BLaER1 (cell line): ENCODE results near the gene CLCN7.

ENCODE experiments used
- H3K27ac ChIP-seq: shearing (Covaris generic); formaldehyde crosslinking; 2 replicates; pipeline ENCODE4 v1.8.1; 2022
- H3K27me3 ChIP-seq: shearing (Covaris generic); formaldehyde crosslinking; 2 replicates; pipeline ENCODE4 v1.8.1; 2022
- H3K36me3 ChIP-seq: shearing (Covaris generic); formaldehyde crosslinking; 2 replicates; pipeline ENCODE4 v1.8.1; 2022
- H3K4me1 ChIP-seq: shearing (Covaris generic); formaldehyde crosslinking; 2 replicates; pipeline ENCODE4 v1.8.1; 2022
- H3K4me2 ChIP-seq: shearing (Covaris generic); formaldehyde crosslinking; 2 replicates; pipeline ENCODE4 v1.8.1; 2022
- H3K4me3 ChIP-seq: shearing (Covaris generic); formaldehyde crosslinking; 2 replicates; pipeline ENCODE4 v1.8.1; 2022
- H3K9ac ChIP-seq: shearing (Covaris generic); formaldehyde crosslinking; 2 replicates; pipeline ENCODE4 v1.8.1; 2022
- H3K9me3 ChIP-seq: shearing (Covaris generic); formaldehyde crosslinking; 2 replicates; pipeline ENCODE4 v1.8.1; 2022
- H4K20me1 ChIP-seq: shearing (Covaris generic); formaldehyde crosslinking; 2 replicates; pipeline ENCODE4 v1.8.1; 2022
- Cebpa-rat ChIP-seq: shearing (Covaris generic); IDR thresholded peaks from 2 replicates; pipeline ENCODE4 v1.8.1; 2022

The CLCN7 gene

GRCh38 chr16:1413684-1414531 lies 60.9 kb downstream of the CLCN7 start:
- H3K4me3 ChIP-seq: peak overlapping the region; percentile 98
- peak overlapping the region; percentile 96 for H3K4me2 ChIP-seq
- no peaks in the 10 kb centered on the region for H3K9me3 ChIP-seq
- peaks cover 64% of the 10 kb centered on the region for H3K4me1 ChIP-seq
- H3K27ac ChIP-seq: peak overlapping the region; percentile 96
- H3K9ac ChIP-seq: peak overlapping the region; percentile 96
- peaks cover 53% of the 10 kb centered on the region for H4K20me1 ChIP-seq
- no peaks in the 10 kb centered on the region for H3K27me3 ChIP-seq
- peaks cover 41% of the 10 kb centered on the region for H3K36me3 ChIP-seq
- TF ChIP-seq Cebpa-rat: no peak

DNA sequence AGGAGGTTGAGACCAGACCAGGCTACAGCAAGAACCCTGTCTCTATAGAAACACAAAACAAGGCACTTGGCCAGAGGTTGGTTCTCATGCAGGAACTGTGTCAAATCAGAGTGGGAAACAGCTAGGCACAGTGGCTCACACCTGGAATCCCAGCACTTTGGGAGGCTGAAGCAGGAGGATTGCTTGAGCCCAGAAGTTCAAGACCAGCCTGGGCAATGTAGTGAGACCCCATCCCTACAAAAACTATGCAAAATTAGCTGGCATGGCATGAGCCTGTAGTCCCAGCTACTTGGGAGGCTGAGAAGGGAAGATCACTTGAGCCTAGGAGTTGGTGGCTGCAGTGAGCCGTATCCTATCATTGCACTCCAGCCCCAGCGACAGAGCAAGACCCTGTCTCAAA lies 62.0 kb downstream of the CLCN7 start:
- H3K4me3 ChIP-seq: no peak overlapping the region
- H3K9ac ChIP-seq: 0 out of 2 replicates have a peak overlapping the region, but pooled peaks have one; percentile 53
- peaks cover 32% of the 10 kb centered on the region for H3K36me3 ChIP-seq
- no peaks in the 10 kb centered on the region for H3K9me3 ChIP-seq
- no peaks in the 10 kb centered on the region for H3K27me3 ChIP-seq
- H3K4me1 ChIP-seq: peaks cover 62% of the 10 kb centered on the region
- TF ChIP-seq Cebpa-rat: no peak
- peaks cover 61% of the 10 kb centered on the region for H4K20me1 ChIP-seq
- H3K27ac ChIP-seq: no peak overlapping the region
- peak overlapping the region; percentile 96 for H3K4me2 ChIP-seq

- H3K4me1 ChIP-seq: peaks cover 63% of the 10 kb centered on the region
- TF ChIP-seq Cebpa-rat: no peak
- H3K4me3 ChIP-seq: peak overlapping the region; percentile 76
- no peaks in the 10 kb centered on the region for H3K9me3 ChIP-seq
- H4K20me1 ChIP-seq: peaks cover 94% of the 10 kb centered on the region
- peak overlapping the region; percentile 99 for H3K4me2 ChIP-seq
- H3K27me3 ChIP-seq: no peaks in the 10 kb centered on the region
- peak overlapping the region; percentile 79 for H3K9ac ChIP-seq
- peaks cover 64% of the 10 kb centered on the region for H3K36me3 ChIP-seq
- H3K27ac ChIP-seq: peak overlapping the region; percentile 80
Observed at GRCh38 chr16:1408171-1408837, 66.5 kb downstream of the CLCN7 start.

GRCh38 chr16:1407753-1408152 lies 67.1 kb downstream of the CLCN7 start:
- H3K9me3 ChIP-seq: no peaks in the 10 kb centered on the region
- no peak for TF ChIP-seq Cebpa-rat
- H3K4me2 ChIP-seq: peak overlapping the region; percentile 99
- peaks cover 67% of the 10 kb centered on the region for H3K36me3 ChIP-seq
- H4K20me1 ChIP-seq: peaks cover 94% of the 10 kb centered on the region
- H3K27me3 ChIP-seq: no peaks in the 10 kb centered on the region
- peak overlapping the region; percentile 49; the same call in 1 of the 2 replicates for H3K27ac ChIP-seq
- peaks cover 58% of the 10 kb centered on the region for H3K4me1 ChIP-seq
- peak overlapping the region; percentile 76 for H3K4me3 ChIP-seq
- peak overlapping the region; percentile 65; the same call in 1 of the 2 replicates for H3K9ac ChIP-seq

- H3K36me3 ChIP-seq: peaks cover 83% of the 10 kb centered on the region
- H4K20me1 ChIP-seq: peaks cover 85% of the 10 kb centered on the region
- peaks cover 39% of the 10 kb centered on the region for H3K4me1 ChIP-seq
- no peaks in the 10 kb centered on the region for H3K27me3 ChIP-seq
- no peak overlapping the region for H3K4me3 ChIP-seq
- H3K9ac ChIP-seq: no peak overlapping the region
- no peak for TF ChIP-seq Cebpa-rat
- H3K9me3 ChIP-seq: no peaks in the 10 kb centered on the region
- H3K4me2 ChIP-seq: no peak overlapping the region
- no peak overlapping the region for H3K27ac ChIP-seq
Observed at GRCh38 chr16:1403733-1404132, 71.1 kb downstream of the CLCN7 start.

DNA sequence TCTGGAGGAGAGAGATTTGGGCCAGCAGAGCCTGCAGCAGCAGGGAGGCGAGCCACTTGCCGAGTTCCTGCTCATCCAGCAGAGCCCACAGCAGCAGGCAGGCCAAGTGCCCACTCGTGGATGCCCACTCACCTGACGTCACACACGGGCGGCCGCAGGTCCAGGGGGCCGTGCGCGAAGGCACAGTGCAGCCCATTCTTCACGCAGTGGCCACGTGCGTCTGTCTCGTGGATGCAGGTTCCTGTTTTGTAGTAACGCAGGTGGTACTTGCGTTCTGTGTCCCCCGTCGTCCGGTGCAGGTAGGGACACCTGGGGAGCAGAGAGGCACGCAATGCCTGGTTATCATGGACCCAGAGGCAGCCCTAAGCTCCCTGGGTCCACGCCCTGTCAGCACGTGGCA lies 71.8 kb downstream of the CLCN7 start:
- peaks cover 90% of the 10 kb centered on the region for H3K36me3 ChIP-seq
- H3K27me3 ChIP-seq: no peaks in the 10 kb centered on the region
- H3K4me2 ChIP-seq: no peak overlapping the region
- no peak overlapping the region for H3K27ac ChIP-seq
- no peak overlapping the region for H3K9ac ChIP-seq
- H4K20me1 ChIP-seq: peaks cover 85% of the 10 kb centered on the region
- TF ChIP-seq Cebpa-rat: no peak
- no peak overlapping the region for H3K4me3 ChIP-seq
- peaks cover 39% of the 10 kb centered on the region for H3K4me1 ChIP-seq
- no peaks in the 10 kb centered on the region for H3K9me3 ChIP-seq

- H3K4me2 ChIP-seq: no peak overlapping the region
- peaks cover 72% of the 10 kb centered on the region for H4K20me1 ChIP-seq
- H3K9me3 ChIP-seq: no peaks in the 10 kb centered on the region
- peaks cover 91% of the 10 kb centered on the region for H3K36me3 ChIP-seq
- no peak overlapping the region for H3K27ac ChIP-seq
- peak; percentile 44 for TF ChIP-seq Cebpa-rat
- peaks cover 32% of the 10 kb centered on the region for H3K4me1 ChIP-seq
- no peak overlapping the region for H3K4me3 ChIP-seq
- H3K27me3 ChIP-seq: no peaks in the 10 kb centered on the region
- H3K9ac ChIP-seq: no peak overlapping the region
Observed at GRCh38 chr16:1401758-1402154, 73.1 kb downstream of the CLCN7 start.

DNA sequence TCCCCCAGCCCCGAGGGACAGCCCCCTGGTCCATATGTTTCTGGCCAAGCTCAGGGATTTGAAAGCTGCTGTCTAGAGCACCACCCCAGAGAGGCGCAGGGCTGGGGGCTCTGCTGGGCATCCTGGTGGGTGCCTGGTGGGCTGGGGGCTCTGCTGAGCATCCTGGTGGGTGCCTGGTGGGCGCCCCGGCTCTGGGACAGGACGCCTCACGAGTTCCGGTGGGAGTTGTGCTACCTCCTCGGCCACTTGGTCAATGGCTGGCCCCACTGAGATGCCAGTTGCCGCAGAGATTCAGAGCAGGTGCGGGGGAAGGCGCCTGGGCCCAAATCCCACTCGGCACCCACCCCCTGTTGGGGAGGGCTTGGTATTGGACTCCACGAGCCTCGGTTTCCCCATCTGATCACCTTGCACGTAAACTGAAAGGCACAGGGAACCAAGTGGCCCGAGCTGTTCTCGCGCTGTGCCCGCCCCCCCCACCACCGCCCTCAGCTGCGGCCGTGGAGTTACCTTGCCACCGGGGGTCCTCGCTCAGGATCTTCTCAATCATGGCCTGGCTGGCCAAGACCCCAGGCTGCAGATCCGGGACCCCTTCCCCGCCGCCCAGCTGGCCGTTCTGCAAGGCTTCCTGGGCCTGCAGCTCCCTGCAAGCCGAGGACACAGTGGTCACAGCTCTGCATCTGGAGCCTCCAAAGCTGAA lies 73.6 kb downstream of the CLCN7 start:
- no peaks in the 10 kb centered on the region for H3K27me3 ChIP-seq
- no peak overlapping the region for H3K4me2 ChIP-seq
- H3K9me3 ChIP-seq: no peaks in the 10 kb centered on the region
- no peak for TF ChIP-seq Cebpa-rat
- no peak overlapping the region for H3K4me3 ChIP-seq
- H3K36me3 ChIP-seq: peaks cover 91% of the 10 kb centered on the region
- no peak overlapping the region for H3K9ac ChIP-seq
- peaks cover 67% of the 10 kb centered on the region for H4K20me1 ChIP-seq
- no peak overlapping the region for H3K27ac ChIP-seq
- peaks cover 35% of the 10 kb centered on the region for H3K4me1 ChIP-seq

DNA sequence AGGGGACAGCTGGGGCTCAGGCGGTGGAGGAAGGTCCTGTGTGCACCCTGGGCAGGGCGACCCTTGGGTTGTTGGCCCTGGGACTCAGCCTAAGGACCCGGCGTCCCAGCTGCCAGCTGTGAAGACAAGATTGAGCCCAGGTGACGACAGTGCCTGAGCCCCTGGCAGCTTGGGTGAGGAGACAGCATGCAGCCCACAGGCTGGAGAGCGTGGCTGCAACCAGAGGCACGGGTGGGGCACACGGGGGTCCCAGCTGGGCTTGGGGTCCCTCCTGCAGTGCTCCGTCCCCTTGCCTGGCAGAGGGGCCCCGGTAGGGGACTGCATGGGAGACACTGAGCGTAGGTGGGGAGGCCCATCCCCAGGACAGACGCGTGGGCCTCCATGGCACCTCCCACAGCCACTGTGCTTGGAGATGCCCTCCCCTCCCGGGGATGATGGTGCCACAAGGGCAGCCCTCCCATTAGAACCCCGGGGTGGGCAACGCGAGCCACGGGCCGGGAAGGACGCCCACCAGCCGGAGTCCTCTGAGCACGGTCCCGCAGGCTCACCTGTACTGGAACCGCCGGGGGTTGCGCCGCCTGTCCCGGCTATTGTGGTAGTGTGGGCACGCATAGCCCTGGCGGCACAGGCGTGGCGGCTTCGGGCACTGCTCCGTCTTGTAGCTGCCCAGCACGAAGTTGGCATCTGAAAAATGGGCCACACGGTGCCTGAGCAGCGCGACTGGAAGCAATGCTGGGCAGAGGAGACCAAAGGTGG lies 75.8 kb downstream of the CLCN7 start:
- Histone ChIP-seq H4K20me1 (peaks cover 48% of the 10 kb centered on the region), H3K27me3 (no peaks in the 10 kb centered on the region), H3K4me2 (peak overlapping the region; percentile 43), H3K4me1 (peaks cover 29% of the 10 kb centered on the region), H3K27ac (peak overlapping the region; percentile 51; the same call in 1 of the 2 replicates), H3K4me3 (no peak overlapping the region), H3K36me3 (peaks cover 94% of the 10 kb centered on the region), H3K9ac (peak overlapping the region; percentile 25; the same call in 1 of the 2 replicates), H3K9me3 (no peaks in the 10 kb centered on the region)
- TF ChIP-seq Cebpa-rat: no peak
